ENCODE data around the gene EGLN2. TPM values are rescaled to one million over a fixed set of nuclear protein-coding genes. Genes with fewer than 3 reads are reported as not detected.
A peak's percentile ranks its signal among the peaks of the same experiment; 100 is the strongest.
"Not testable (repeated sequence)": the region's sequence is repeated elsewhere in the genome, so short reads cannot be mapped to it uniquely, and the experiment has no call there.

The EGLN2 gene
- total and polyA plus RNA-seq, 9 of the 15 experiments (the other 6 are each of a cell fraction or from before 2014, with no cell fraction given) = 9.6 to 114 (median 71.0) TPM

GRCh38 chr19:40827386-40828247 is 28.6 kb downstream of the EGLN2 start (continued):
- TF ChIP-seq, protein P1, sequence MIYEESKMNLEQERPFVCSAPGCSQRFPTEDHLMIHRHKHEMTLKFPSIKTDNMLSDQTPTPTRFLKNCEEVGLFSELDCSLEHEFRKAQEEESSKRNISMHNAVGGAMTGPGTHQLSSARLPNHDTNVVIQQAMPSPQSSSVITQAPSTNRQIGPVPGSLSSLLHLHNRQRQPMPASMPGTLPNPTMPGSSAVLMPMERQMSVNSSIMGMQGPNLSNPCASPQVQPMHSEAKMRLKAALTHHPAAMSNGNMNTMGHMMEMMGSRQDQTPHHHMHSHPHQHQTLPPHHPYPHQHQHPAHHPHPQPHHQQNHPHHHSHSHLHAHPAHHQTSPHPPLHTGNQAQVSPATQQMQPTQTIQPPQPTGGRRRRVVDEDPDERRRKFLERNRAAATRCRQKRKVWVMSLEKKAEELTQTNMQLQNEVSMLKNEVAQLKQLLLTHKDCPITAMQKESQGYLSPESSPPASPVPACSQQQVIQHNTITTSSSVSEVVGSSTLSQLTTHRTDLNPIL (CRISPR knock-in tag; IDR thresholded peaks at IDR 0.05) = no peak
- peak; percentile 22; the same call in 1 of the 2 replicates for TF ChIP-seq ETV1 (tag; conservative IDR thresholded peaks at IDR 0.05; ENCODE audit: low read depth)
- TF ChIP-seq RBM25 (IDR thresholded peaks at IDR 0.05; ENCODE audit: low read depth, low read length, severe bottlenecking) = peak; percentile 99

DNA sequence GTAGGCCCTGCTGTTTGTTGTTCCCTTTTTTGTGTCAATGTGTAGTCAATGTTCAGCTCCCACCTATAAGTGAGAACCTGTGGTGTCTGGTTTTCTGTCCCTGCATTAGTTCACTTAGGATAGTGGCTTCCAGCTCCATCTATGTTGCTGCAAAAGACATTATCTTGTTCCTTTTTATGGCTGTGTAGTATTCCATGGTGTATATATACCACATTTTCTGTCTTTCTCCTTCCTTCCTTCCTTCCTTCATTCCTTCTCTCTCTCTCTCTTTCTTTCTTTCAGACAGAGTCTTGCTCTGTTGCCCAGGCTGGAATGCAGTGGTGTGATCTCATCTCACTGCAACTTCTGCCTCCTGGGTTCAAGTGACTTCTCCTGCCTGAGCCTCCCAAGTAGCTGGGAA is 30.2 kb downstream of the EGLN2 start:
- no peak overlapping the region for H3K4me2 ChIP-seq (ENCODE audit: insufficient read depth, low read length)
- peaks cover under 1% of the 10 kb centered on the region for H3K9me1 ChIP-seq (ENCODE audit: control insufficient read depth, insufficient read depth, low read length)
- CTCF ChIA-PET (ENCODE audit: low intra/inter-chr PET ratio) = no interaction called here
- peaks cover 3% of the 10 kb centered on the region; the same call in 1 of the 3 replicates for H3K79me2 ChIP-seq (ENCODE audit: control insufficient read depth, insufficient read depth, low read length)
- TF ChIP-seq RBM25 (IDR thresholded peaks at IDR 0.05; ENCODE audit: low read depth, low read length, severe bottlenecking) (peak; percentile 31), PHF20 (IDR thresholded peaks at IDR 0.05; ENCODE audit: partially characterized antibody) (peak; percentile 17), ZNF146 (CRISPR knock-in tag; IDR thresholded peaks at IDR 0.05; ENCODE audit: unreplicated experiment) (peak; percentile 92), EP400 (IDR thresholded peaks at IDR 0.05) (no peak), EP300 (IDR thresholded peaks at IDR 0.05; ENCODE audit: low read length) (no peak), KDM1A (IDR thresholded peaks at IDR 0.05) (peak; percentile 38 to 70; a peak in 3 of 4 replicates), BCOR (IDR thresholded peaks at IDR 0.05) (peak; percentile 82)
- POLR2A ChIA-PET = interaction anchor here (0.6 to 0.7 kb wide), 2 partner anchors 23 to 110 kb away, joined by 3 to 4 read pairs; no protein-coding TSS in a partner anchor
- H3K9me3 ChIP-seq (replicated peaks; ENCODE audit: control insufficient read depth, insufficient read depth, low read depth, low read length) = no peaks in the 10 kb centered on the region
- no peaks in the 10 kb centered on the region for H3K27me3 ChIP-seq (ENCODE audit: control insufficient read depth in 2 of 2, insufficient read depth in 2 of 2, low read length in 2 of 2)
- FAIRE-seq (no peak), ATAC-seq (no peak), DNase-seq (ENCODE audit: extremely low read depth in 1 of 4, low spot score in 3 of 4) (no peak)
- no peak overlapping the region for H3K4me3 ChIP-seq
- intact Hi-C loops (cut with micrococcal nuclease) (no loop called here), in situ Hi-C loops (cut with MboI) (no loop called here)
- H2AFZ ChIP-seq (ENCODE audit: low read depth, low read length) = no peak overlapping the region
- H3K9ac ChIP-seq (ENCODE audit: insufficient read depth in 1 of 2, low read depth in 2 of 2, low read length in 2 of 2) = no peak overlapping the region
- H4K20me1 ChIP-seq (replicated peaks; ENCODE audit: control insufficient read depth, insufficient read depth, low read length) = no peaks in the 10 kb centered on the region
- 0 out of 3 replicates have a peak, but pooled peaks cover 3% of the 10 kb centered on the region for H3K36me3 ChIP-seq (ENCODE audit: control insufficient read depth, insufficient read depth, low read length)
- H3K4me1 ChIP-seq (replicated peaks in 1 of 2; ENCODE audit: control insufficient read depth in 2 of 2, insufficient read depth in 2 of 2, low read length in 2 of 2) = peaks cover 29 to 37% of the 10 kb centered on the region in 2 experiments
- no peak overlapping the region for H3K27ac ChIP-seq (ENCODE audit: extremely low read depth, low read depth, low read length)
- BruUV-seq (replicated peaks) = no TSS peak

- BruUV-seq (replicated peaks); H2AFZ ChIP-seq (ENCODE audit: low read depth, low read length); H3K9me1 ChIP-seq (ENCODE audit: control insufficient read depth, insufficient read depth, low read length); H3K27me3 ChIP-seq (ENCODE audit: control insufficient read depth in 2 of 2, insufficient read depth in 2 of 2, low read length in 2 of 2); H3K79me2 ChIP-seq (ENCODE audit: control insufficient read depth, insufficient read depth, low read length); in situ Hi-C loops (cut with MboI); H4K20me1 ChIP-seq (replicated peaks; ENCODE audit: control insufficient read depth, insufficient read depth, low read length); H3K36me3 ChIP-seq (ENCODE audit: control insufficient read depth, insufficient read depth, low read length); H3K27ac ChIP-seq (ENCODE audit: extremely low read depth, low read depth, low read length); H3K4me3 ChIP-seq; H3K4me2 ChIP-seq (ENCODE audit: insufficient read depth, low read length); H3K9me3 ChIP-seq (replicated peaks; ENCODE audit: control insufficient read depth, insufficient read depth, low read depth, low read length); DNase-seq (ENCODE audit: extremely low read depth in 1 of 4, low spot score in 3 of 4); FAIRE-seq; CTCF ChIA-PET (ENCODE audit: low intra/inter-chr PET ratio); H3K9ac ChIP-seq (ENCODE audit: insufficient read depth in 1 of 2, low read depth in 2 of 2, low read length in 2 of 2); intact Hi-C loops (cut with micrococcal nuclease); ATAC-seq: not testable (repeated sequence)
- peaks cover 28 to 31% of the 10 kb centered on the region in 2 experiments for H3K4me1 ChIP-seq (replicated peaks in 1 of 2; ENCODE audit: control insufficient read depth in 2 of 2, insufficient read depth in 2 of 2, low read length in 2 of 2)
- POLR2A ChIA-PET = interaction anchor here (0.6 kb wide), 1 partner anchor 50 kb away, joined by 3 read pairs; no protein-coding TSS in a partner anchor
- WGBS (ENCODE audit: insufficient coverage, low coverage, missing lambda C conversion rate) = 93% methylated on average over 10 of the region's 16 CpGs
These were observed 31.8 kb downstream of the EGLN2 start for GRCh38 chr19:40830741-40831140.

All from K562 (cell line).